Natural killer cell (primary cell): ENCODE results near the gene NOS1. TPM values are rescaled to one million over a fixed set of nuclear protein-coding genes. Genes with fewer than 3 reads are reported as not detected.

Experiments
- ATAC-seq, 3 donors: fragments of 150-1000 bp in 2 of 3; fragments of 200-7000 bp in 1 of 3; cut with Tn5 transposase; 1 replicate in 1 of 3; 2 replicates in 2 of 3; pipeline ENCODE4 v1.10.0; 2021; ENCODE audit warnings: mild to moderate bottlenecking in 2 of 3, moderate library complexity in 2 of 3
- DNase-seq, 2 donors: peaks; one replicate each; pipeline versions ENCODE4 v3.0.0 to v3.0.0-alpha.2; 2013 to 2021; ENCODE audit warnings: mixed read lengths in 1 of 2
- H3K27ac ChIP-seq: one replicate; pipeline ENCODE4 v1.5.1; 2013; ENCODE audit warnings: mild to moderate bottlenecking, low read length
- H3K27me3 ChIP-seq: one replicate; pipeline ENCODE4 v1.6.1; 2013; ENCODE audit warnings: low read length; ENCODE audit not compliant: control insufficient read depth, insufficient read depth
- H3K36me3 ChIP-seq: one replicate; pipeline ENCODE4 v1.6.1; 2013; ENCODE audit warnings: low read length; ENCODE audit not compliant: control insufficient read depth, insufficient read depth
- H3K4me1 ChIP-seq: one replicate; pipeline ENCODE4 v1.6.1; 2013; ENCODE audit warnings: low read length; ENCODE audit not compliant: control insufficient read depth, insufficient read depth
- H3K4me3 ChIP-seq: one replicate; pipeline ENCODE4 v1.5.1; 2013; ENCODE audit warnings: low read length
- H3K9me3 ChIP-seq: one replicate; pipeline ENCODE4 v1.6.1; 2013; ENCODE audit warnings: low read length; ENCODE audit not compliant: control insufficient read depth, insufficient read depth
- H3K27ac Mint-ChIP-seq, 2 donors: one replicate each; pipeline ENCODE4 v1.8.0; 2022; ENCODE audit warnings: mild to moderate bottlenecking in 2 of 2, mixed read lengths in 2 of 2, moderate library complexity in 1 of 2
- H3K27me3 Mint-ChIP-seq, 2 donors: one replicate each; pipeline ENCODE4 v1.8.0; 2022; ENCODE audit warnings: low read depth in 2 of 2, mixed read lengths in 2 of 2
- H3K36me3 Mint-ChIP-seq: one replicate; pipeline ENCODE4 v1.8.0; 2022; ENCODE audit warnings: mixed read lengths
- H3K4me1 Mint-ChIP-seq, 2 donors: one replicate each; pipeline ENCODE4 v1.8.0; 2022; ENCODE audit warnings: mixed read lengths in 2 of 2
- H3K4me3 Mint-ChIP-seq: one replicate; pipeline ENCODE4 v1.8.0; 2022; ENCODE audit warnings: mild to moderate bottlenecking, moderate library complexity, mixed read lengths
- H3K9me3 Mint-ChIP-seq, 2 donors: one replicate each; pipeline ENCODE4 v1.8.0; 2022; ENCODE audit warnings: mixed read lengths in 2 of 2
- CTCF ChIP-seq: fragments of 200-600 bp; IDR thresholded peaks from one replicate; pipeline ENCODE4 v1.8.0; 2022; ENCODE audit warnings: antibody characterized with exemption
- WGBS: methylation state at CpG from one replicate; pipeline ENCODE4 v1.1.7; 2013; ENCODE audit warnings: missing lambda C conversion rate; ENCODE audit not compliant: insufficient coverage; 5-methylcytosine and 5-hydroxymethylcytosine counted together
- intact Hi-C: fragments of 100-400 bp; cut with micrococcal nuclease; formaldehyde crosslinking; loops from one replicate; pipeline ENCODE4 v1.14.2; 2022
- total RNA-seq, 4 donors: library from RNA; stranded (reverse); fragments of 120-200 nt in 1 of 4; gene quantifications; one replicate each; pipeline versions ENCODE4 v1.2.3 to v1.2.4, GENCODE V29; 2013 to 2022

Gene NOS1
- not detected for total RNA-seq
- not detected for total RNA-seq (2013)

- peaks cover 29 to 35% of the 10 kb centered on the region in 2 donors for H3K27me3 Mint-ChIP-seq
These were observed at the start of gene NOS1 for GRCh38 chr12:117361347-117361751. NOS1 (minus strand) TSS chr12:117361626; CDS start chr12:117331069, 30,557 bp downstream.

GRCh38 chr12:117409286-117409685, 47.9 kb upstream of the NOS1 start:
- Histone ChIP-seq H3K9me3 (no peaks in the 10 kb centered on the region), H3K4me3 (no peak overlapping the region), H3K27ac (no peak overlapping the region), H3K4me1 (no peaks in the 10 kb centered on the region), H3K36me3 (no peaks in the 10 kb centered on the region), H3K27me3 (no peaks in the 10 kb centered on the region)
- no peak overlapping the region for H3K4me3 Mint-ChIP-seq
- H3K36me3 Mint-ChIP-seq: no peaks in the 10 kb centered on the region
- peaks cover 0 to 11% of the 10 kb centered on the region in 2 donors for H3K27me3 Mint-ChIP-seq
- no peaks in the 10 kb centered on the region for H3K4me1 Mint-ChIP-seq
- intact Hi-C loops: no loop called here
- DNase-seq (no peak), ATAC-seq (no peak)
- no peak for TF ChIP-seq CTCF
- no peak overlapping the region for H3K27ac Mint-ChIP-seq
- H3K9me3 Mint-ChIP-seq: no peaks in the 10 kb centered on the region

More at GRCh38 chr12:117361347-117361751, at the start of gene NOS1:
- Histone ChIP-seq H3K4me1 (no peaks in the 10 kb centered on the region), H3K9me3 (no peaks in the 10 kb centered on the region), H3K27me3 (peaks cover 7% of the 10 kb centered on the region), H3K27ac (no peak within 1 kb of the TSS), H3K4me3 (no peak within 1 kb of the TSS), H3K36me3 (no peaks in the 10 kb centered on the region)
- no peak for TF ChIP-seq CTCF
- WGBS: 4% methylated on average over 24 of the region's 33 CpGs
- Mint-ChIP-seq H3K9me3 (no peaks in the 10 kb centered on the region), H3K36me3 (no peaks in the 10 kb centered on the region), H3K4me1 (no peaks in the 10 kb centered on the region), H3K27ac (no peak within 1 kb of the TSS), H3K4me3 (no peak within 1 kb of the TSS)
- ATAC-seq (no peak), DNase-seq (no peak)
- intact Hi-C loops: no loop called here

- Mint-ChIP-seq H3K9me3 (no peaks in the 10 kb centered on the region), H3K27me3 (peaks cover 0 to 11% of the 10 kb centered on the region in 2 donors), H3K4me3 (no peak overlapping the region), H3K27ac (no peak overlapping the region), H3K4me1 (no peaks in the 10 kb centered on the region), H3K36me3 (no peaks in the 10 kb centered on the region)
- Histone ChIP-seq H3K27ac (no peak overlapping the region), H3K9me3 (no peaks in the 10 kb centered on the region), H3K4me3 (no peak overlapping the region), H3K27me3 (no peaks in the 10 kb centered on the region), H3K36me3 (no peaks in the 10 kb centered on the region), H3K4me1 (no peaks in the 10 kb centered on the region)
- ATAC-seq: no peak
- no peak for TF ChIP-seq CTCF
- WGBS: 60% methylated on average over 11 of the region's 11 CpGs
- no peak for DNase-seq
- intact Hi-C loops: no loop called here
These were observed 46.9 kb upstream of the NOS1 start for GRCh38 chr12:117408161-117408791.

GRCh38 chr12:117404940-117405339, 43.5 kb upstream of the NOS1 start:
- Histone ChIP-seq H3K36me3 (no peaks in the 10 kb centered on the region), H3K27me3 (no peaks in the 10 kb centered on the region), H3K4me1 (no peaks in the 10 kb centered on the region), H3K9me3 (no peaks in the 10 kb centered on the region), H3K27ac (no peak overlapping the region), H3K4me3 (no peak overlapping the region)
- DNase-seq (no peak), ATAC-seq (no peak)
- H3K4me1 Mint-ChIP-seq: no peaks in the 10 kb centered on the region
- H3K36me3 Mint-ChIP-seq: no peaks in the 10 kb centered on the region
- 86% methylated on average over 7 of the region's 7 CpGs for WGBS
- H3K9me3 Mint-ChIP-seq: peaks cover 0 to 4% of the 10 kb centered on the region in 2 donors
- H3K4me3 Mint-ChIP-seq: no peak overlapping the region
- intact Hi-C loops: no loop called here
- peaks cover 0 to 7% of the 10 kb centered on the region in 2 donors for H3K27me3 Mint-ChIP-seq
- no peak for TF ChIP-seq CTCF
- H3K27ac Mint-ChIP-seq: no peak overlapping the region
